ENCODE measurements around the gene GSE1. TPM values are rescaled to one million over a fixed set of nuclear protein-coding genes. Genes with fewer than 3 reads are reported as not detected.

The GSE1 gene
- total RNA-seq, 4 donors from 2014 or later = 45.1 to 89.3 (median 71.3) TPM

DNA sequence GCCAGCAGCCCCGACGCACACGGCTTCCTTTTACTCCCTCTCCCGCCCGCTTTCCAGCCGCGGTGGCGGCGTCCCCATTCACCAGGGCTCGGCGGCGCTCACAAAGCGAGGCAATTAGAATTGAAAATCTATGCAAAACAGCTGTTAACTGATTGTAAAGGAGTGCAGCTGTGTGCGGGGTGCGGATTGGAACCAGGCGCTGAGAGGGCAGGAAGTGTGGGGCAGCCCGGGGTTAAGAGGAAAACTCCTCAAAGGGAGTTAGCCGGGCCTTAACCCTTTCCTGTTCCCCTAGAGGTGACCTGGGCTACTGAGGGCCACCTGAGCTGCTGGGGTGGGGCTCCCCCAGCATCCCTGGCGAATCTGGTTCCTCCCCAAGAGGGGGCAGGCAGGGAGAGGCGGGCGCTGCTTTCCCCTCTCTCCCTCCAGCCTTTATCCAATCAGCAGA is 5.8 kb upstream of the GSE1 start:
- Histone ChIP-seq H3K4me1 (peaks cover 21 to 22% of the 10 kb centered on the region in 2 donors), H3K27ac (no peak overlapping the region), H3K9me3 (no peaks in the 10 kb centered on the region), H3K27me3 (no peaks in the 10 kb centered on the region), H3K4me3 (no peak overlapping the region), H3K36me3 (no peaks in the 10 kb centered on the region)
- DNase-seq = no peak
- in situ Hi-C loops (cut with MboI; ENCODE audit: low sequenced_read_pairs in 4 of 4) = loop anchor here (5.0 to 10.0 kb wide), 3 partner anchors 55 to 193 kb away; no protein-coding TSS in a partner anchor
- TF ChIP-seq, protein P1, sequence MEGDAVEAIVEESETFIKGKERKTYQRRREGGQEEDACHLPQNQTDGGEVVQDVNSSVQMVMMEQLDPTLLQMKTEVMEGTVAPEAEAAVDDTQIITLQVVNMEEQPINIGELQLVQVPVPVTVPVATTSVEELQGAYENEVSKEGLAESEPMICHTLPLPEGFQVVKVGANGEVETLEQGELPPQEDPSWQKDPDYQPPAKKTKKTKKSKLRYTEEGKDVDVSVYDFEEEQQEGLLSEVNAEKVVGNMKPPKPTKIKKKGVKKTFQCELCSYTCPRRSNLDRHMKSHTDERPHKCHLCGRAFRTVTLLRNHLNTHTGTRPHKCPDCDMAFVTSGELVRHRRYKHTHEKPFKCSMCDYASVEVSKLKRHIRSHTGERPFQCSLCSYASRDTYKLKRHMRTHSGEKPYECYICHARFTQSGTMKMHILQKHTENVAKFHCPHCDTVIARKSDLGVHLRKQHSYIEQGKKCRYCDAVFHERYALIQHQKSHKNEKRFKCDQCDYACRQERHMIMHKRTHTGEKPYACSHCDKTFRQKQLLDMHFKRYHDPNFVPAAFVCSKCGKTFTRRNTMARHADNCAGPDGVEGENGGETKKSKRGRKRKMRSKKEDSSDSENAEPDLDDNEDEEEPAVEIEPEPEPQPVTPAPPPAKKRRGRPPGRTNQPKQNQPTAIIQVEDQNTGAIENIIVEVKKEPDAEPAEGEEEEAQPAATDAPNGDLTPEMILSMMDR (IDR thresholded peaks at IDR 0.05 in 4 of 5, conservative IDR thresholded peaks at IDR 0.05 in 1 of 5) = no peak
- no peak for TF ChIP-seq POLR2A (IDR thresholded peaks at IDR 0.05)
- intact Hi-C loops (cut with DNase I; ENCODE audit: low total_unique reads) = no loop called here
- no peak for ATAC-seq

DNA sequence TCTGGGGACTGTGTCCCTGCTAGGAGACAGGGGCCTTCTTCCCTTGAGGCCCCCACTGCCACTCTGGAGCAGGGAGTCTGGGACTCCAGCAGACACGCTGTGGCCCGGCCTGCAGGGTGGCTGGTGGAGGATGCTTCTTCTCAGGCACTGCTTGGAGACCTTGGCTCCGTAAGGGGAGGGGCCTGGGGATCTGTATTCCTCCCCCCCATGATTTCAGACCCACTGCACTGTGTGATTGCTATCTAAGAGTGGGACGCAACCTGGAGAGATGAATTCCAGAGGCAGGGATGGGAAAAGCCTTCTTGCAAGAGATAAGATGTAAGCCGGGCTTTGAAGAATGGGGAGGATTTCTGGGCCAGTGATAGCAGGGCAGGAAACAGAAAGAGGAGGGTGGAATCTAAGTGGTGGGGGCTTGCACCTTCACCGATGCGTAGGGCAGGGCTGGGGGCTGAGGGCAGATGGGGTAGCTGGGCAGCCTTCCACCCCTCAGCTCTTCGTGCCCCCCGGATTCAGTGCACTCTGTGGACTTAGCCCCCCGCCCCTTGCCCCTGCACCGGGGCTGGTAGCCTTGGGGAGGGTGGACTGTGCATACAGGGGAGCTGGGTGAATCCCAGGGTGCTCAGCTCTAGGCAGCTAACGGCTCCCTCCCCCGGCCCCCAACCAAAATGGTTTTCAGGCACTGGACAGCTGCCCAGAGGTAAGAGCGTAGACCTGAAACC is 5.2 kb upstream of the GSE1 start:
- intact Hi-C loops (cut with DNase I; ENCODE audit: low total_unique reads) = no loop called here
- Histone ChIP-seq H3K36me3 (no peaks in the 10 kb centered on the region), H3K27me3 (no peaks in the 10 kb centered on the region), H3K9me3 (no peaks in the 10 kb centered on the region), H3K27ac (no peak overlapping the region), H3K4me3 (no peak overlapping the region), H3K4me1 (peaks cover 20 to 21% of the 10 kb centered on the region in 2 donors)
- DNase-seq = no peak
- TF ChIP-seq POLR2A (IDR thresholded peaks at IDR 0.05) = no peak
- TF ChIP-seq, protein P1 (IDR thresholded peaks at IDR 0.05 in 4 of 5, conservative IDR thresholded peaks at IDR 0.05 in 1 of 5) = no peak
- no peak for ATAC-seq
- in situ Hi-C loops (cut with MboI; ENCODE audit: low sequenced_read_pairs in 4 of 4) = loop anchor here (5.0 to 10.0 kb wide), 3 partner anchors 56 to 193 kb away; no protein-coding TSS in a partner anchor

DNA sequence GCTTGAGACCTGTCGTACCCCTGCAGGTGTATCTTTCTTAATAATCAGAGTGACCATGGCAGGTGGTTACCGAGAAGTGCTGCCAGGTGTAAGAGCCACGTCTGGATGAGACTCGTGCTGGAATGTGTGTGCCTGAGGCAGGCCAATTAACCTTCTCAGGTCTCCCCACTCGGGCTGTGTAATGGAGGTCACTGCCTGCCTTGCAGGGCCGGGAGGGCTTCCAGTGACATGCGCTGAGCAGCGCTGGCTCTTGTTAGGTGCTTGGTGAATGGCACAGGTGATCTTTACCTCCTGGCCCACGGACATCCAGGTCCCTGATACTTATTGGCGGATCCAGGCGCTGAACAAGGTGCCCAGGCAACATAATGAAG is 4.6 kb upstream of the GSE1 start:
- Histone ChIP-seq H3K4me1 (peaks cover 18% of the 10 kb centered on the region in 2 donors), H3K36me3 (no peaks in the 10 kb centered on the region), H3K27me3 (no peaks in the 10 kb centered on the region), H3K4me3 (no peak overlapping the region), H3K9me3 (no peaks in the 10 kb centered on the region), H3K27ac (no peak overlapping the region)
- ATAC-seq = no peak
- intact Hi-C loops (cut with DNase I; ENCODE audit: low total_unique reads) = no loop called here
- in situ Hi-C loops (cut with MboI; ENCODE audit: low sequenced_read_pairs in 4 of 4) = loop anchor here (5.0 to 10.0 kb wide), 3 partner anchors 56 to 194 kb away; no protein-coding TSS in a partner anchor
- no peak for DNase-seq
- no peak for TF ChIP-seq POLR2A (IDR thresholded peaks at IDR 0.05)
- TF ChIP-seq, protein P1 (IDR thresholded peaks at IDR 0.05 in 4 of 5, conservative IDR thresholded peaks at IDR 0.05 in 1 of 5) = no peak

DNA sequence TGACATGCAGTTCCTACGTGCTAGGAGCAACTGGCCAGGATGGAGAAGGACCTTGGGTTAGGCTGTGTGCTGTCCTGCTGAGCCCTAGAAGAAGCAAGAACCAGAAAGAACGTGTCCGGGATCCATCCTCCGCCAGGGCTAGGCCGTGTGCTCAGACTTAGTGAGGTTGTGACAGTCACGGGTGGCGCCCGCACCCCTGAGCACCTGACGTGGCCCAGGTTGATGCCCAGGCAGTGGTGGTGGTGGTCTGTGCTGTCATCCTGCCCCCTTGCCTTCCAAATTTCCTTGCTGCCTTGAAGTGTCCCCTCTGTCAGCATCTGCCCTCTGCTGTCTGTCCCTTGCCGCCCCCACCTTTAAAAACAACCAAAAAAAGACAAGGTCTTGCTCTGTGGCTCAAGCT is 4.2 kb upstream of the GSE1 start:
- Histone ChIP-seq H3K27ac (no peak overlapping the region), H3K9me3 (no peaks in the 10 kb centered on the region), H3K36me3 (no peaks in the 10 kb centered on the region), H3K4me3 (no peak overlapping the region), H3K27me3 (no peaks in the 10 kb centered on the region), H3K4me1 (peaks cover 18% of the 10 kb centered on the region in 2 donors)
- no peak for TF ChIP-seq POLR2A (IDR thresholded peaks at IDR 0.05)
- TF ChIP-seq, protein P1 (IDR thresholded peaks at IDR 0.05 in 4 of 5, conservative IDR thresholded peaks at IDR 0.05 in 1 of 5) = no peak
- intact Hi-C loops (cut with DNase I; ENCODE audit: low total_unique reads) (no loop called here), in situ Hi-C loops (cut with MboI; ENCODE audit: low sequenced_read_pairs in 4 of 4) (loop anchor here (5.0 to 10.0 kb wide), 3 partner anchors 57 to 194 kb away; no protein-coding TSS in a partner anchor)
- ATAC-seq (no peak), DNase-seq (no peak)

Data from gastrocnemius medialis (tissue), 4 donors.